Mesothelial cell of epicardium (in vitro differentiated cells): ENCODE results near the gene PTPRQ. TPM values are rescaled to one million over a fixed set of nuclear protein-coding genes. Genes with fewer than 3 reads are reported as not detected.

ENCODE experiments used
- DNase-seq, 2 experiments: peaks; one replicate each; pipeline ENCODE4 v3.0.0; 2021; ENCODE audit warnings: low spot score in 2 of 2; ENCODE audit not compliant: unreplicated experiment in 2 of 2
- H3K27ac Mint-ChIP-seq: 2 replicates; pipeline ENCODE4 v1.8.0; 2021; ENCODE audit warnings: mixed read lengths
- H3K27me3 Mint-ChIP-seq: 2 replicates; pipeline ENCODE4 v1.8.0; 2021; ENCODE audit warnings: low read depth, mixed read lengths
- H3K36me3 Mint-ChIP-seq: 2 replicates; pipeline ENCODE4 v1.8.0; 2021; ENCODE audit warnings: mixed read lengths
- H3K4me1 Mint-ChIP-seq: 2 replicates; pipeline ENCODE4 v1.8.0; 2021; ENCODE audit warnings: mixed read lengths
- H3K4me3 Mint-ChIP-seq: 2 replicates; pipeline ENCODE4 v1.8.0; 2021; ENCODE audit warnings: mild to moderate bottlenecking, moderate library complexity, mixed read lengths
- H3K9me3 Mint-ChIP-seq: 2 replicates; pipeline ENCODE4 v1.8.0; 2021; ENCODE audit warnings: mixed read lengths
- total RNA-seq: library from RNA; stranded (reverse); gene quantifications from 3 replicates; pipeline ENCODE4 v1.2.1, GENCODE V29; 2021
- TF ChIP-seq, protein P1 (sequence below): fragments of 200-600 bp; sonication (generic); IDR thresholded peaks from one replicate; pipeline ENCODE4 v1.5.0; 2021; ENCODE audit warnings: antibody characterized with exemption; ENCODE audit not compliant: unreplicated experiment

The PTPRQ gene
- total RNA-seq, 1 donor from 2014 or later = 17.5 TPM

DNA sequence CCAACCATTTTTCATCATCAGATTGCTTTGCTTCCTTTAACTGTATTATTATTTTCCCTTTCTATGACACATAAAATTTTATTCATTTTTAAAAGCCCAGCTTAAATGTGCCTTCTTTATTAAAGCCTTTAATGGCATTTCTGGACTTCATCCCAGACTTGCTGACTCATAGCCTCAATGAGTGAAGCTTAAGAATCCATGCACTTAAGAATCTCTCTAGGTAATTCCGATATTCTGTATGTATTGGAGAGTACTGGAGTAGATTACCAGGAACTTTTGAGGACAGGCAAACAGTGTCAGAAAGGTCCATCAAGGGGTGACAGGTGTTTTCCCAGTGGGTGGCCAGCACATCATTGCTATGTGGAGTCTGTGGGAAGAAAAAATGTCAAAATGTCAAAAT, 107.9 kb downstream of the PTPRQ start:
- H3K9me3 Mint-ChIP-seq = no peaks in the 10 kb centered on the region
- TF ChIP-seq, protein P1, sequence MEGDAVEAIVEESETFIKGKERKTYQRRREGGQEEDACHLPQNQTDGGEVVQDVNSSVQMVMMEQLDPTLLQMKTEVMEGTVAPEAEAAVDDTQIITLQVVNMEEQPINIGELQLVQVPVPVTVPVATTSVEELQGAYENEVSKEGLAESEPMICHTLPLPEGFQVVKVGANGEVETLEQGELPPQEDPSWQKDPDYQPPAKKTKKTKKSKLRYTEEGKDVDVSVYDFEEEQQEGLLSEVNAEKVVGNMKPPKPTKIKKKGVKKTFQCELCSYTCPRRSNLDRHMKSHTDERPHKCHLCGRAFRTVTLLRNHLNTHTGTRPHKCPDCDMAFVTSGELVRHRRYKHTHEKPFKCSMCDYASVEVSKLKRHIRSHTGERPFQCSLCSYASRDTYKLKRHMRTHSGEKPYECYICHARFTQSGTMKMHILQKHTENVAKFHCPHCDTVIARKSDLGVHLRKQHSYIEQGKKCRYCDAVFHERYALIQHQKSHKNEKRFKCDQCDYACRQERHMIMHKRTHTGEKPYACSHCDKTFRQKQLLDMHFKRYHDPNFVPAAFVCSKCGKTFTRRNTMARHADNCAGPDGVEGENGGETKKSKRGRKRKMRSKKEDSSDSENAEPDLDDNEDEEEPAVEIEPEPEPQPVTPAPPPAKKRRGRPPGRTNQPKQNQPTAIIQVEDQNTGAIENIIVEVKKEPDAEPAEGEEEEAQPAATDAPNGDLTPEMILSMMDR = no peak
- peaks cover 3% of the 10 kb centered on the region for H3K36me3 Mint-ChIP-seq
- no peak overlapping the region for H3K4me3 Mint-ChIP-seq
- peaks cover 10% of the 10 kb centered on the region for H3K4me1 Mint-ChIP-seq
- H3K27ac Mint-ChIP-seq = no peak overlapping the region
- no peaks in the 10 kb centered on the region for H3K27me3 Mint-ChIP-seq
- no peak for DNase-seq

- TF ChIP-seq, protein P1 = no peak
- Mint-ChIP-seq H3K36me3 (no peaks in the 10 kb centered on the region), H3K4me3 (no peak overlapping the region), H3K27ac (no peak overlapping the region), H3K27me3 (no peaks in the 10 kb centered on the region), H3K4me1 (peaks cover 14% of the 10 kb centered on the region), H3K9me3 (no peaks in the 10 kb centered on the region)
- no peak for DNase-seq
These were observed 109.3 kb downstream of the PTPRQ start for GRCh38 chr12:80553316-80553715.

GRCh38 chr12:80556566-80556965, 112.5 kb downstream of the PTPRQ start:
- no peaks in the 10 kb centered on the region for H3K27me3 Mint-ChIP-seq
- peaks cover 18% of the 10 kb centered on the region for H3K4me1 Mint-ChIP-seq
- H3K4me3 Mint-ChIP-seq = no peak overlapping the region
- H3K27ac Mint-ChIP-seq = peak overlapping the region; percentile 58
- DNase-seq = no peak
- peaks cover 1% of the 10 kb centered on the region for H3K36me3 Mint-ChIP-seq
- TF ChIP-seq, protein P1 = no peak
- no peaks in the 10 kb centered on the region for H3K9me3 Mint-ChIP-seq

GRCh38 chr12:80559766-80560165, 115.7 kb downstream of the PTPRQ start:
- Mint-ChIP-seq H3K4me3 (no peak overlapping the region), H3K27ac (no peak overlapping the region), H3K27me3 (no peaks in the 10 kb centered on the region), H3K36me3 (peaks cover 1% of the 10 kb centered on the region), H3K4me1 (peaks cover 17% of the 10 kb centered on the region), H3K9me3 (no peaks in the 10 kb centered on the region)
- TF ChIP-seq, protein P1 = no peak
- no peak for DNase-seq

DNA sequence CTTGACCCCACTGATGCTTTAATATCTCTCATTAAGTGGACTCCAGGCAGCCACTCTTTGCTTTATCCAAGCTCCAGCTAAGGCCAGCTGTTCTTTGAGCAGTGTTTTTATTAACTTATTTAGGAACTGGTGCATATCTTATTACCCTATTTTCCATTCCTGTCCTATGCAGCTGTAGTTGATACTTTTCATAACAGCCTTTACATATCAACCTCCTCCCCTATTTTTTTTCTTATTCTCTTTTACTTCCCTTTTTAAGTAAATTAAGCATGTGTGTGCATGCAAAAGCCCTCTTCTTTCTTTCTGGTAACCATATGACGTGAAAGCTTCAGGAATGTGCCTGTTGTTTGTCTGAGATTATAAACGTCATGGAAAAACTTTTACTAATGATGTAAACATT, 121.2 kb downstream of the PTPRQ start:
- H3K27ac Mint-ChIP-seq = peak overlapping the region; percentile 89
- no peaks in the 10 kb centered on the region for H3K27me3 Mint-ChIP-seq
- peaks cover 7% of the 10 kb centered on the region for H3K36me3 Mint-ChIP-seq
- no peak for DNase-seq
- H3K4me3 Mint-ChIP-seq = no peak overlapping the region
- TF ChIP-seq, protein P1 = no peak
- H3K9me3 Mint-ChIP-seq = peaks cover 3% of the 10 kb centered on the region
- H3K4me1 Mint-ChIP-seq = peaks cover 16% of the 10 kb centered on the region

GRCh38 chr12:80567401-80567800, 123.4 kb downstream of the PTPRQ start:
- H3K27me3 Mint-ChIP-seq = no peaks in the 10 kb centered on the region
- no peak for DNase-seq

More at GRCh38 chr12:80567401-80567800, 123.4 kb downstream of the PTPRQ start:
- peaks cover 12% of the 10 kb centered on the region for H3K4me1 Mint-ChIP-seq
- peaks cover 10% of the 10 kb centered on the region for H3K9me3 Mint-ChIP-seq
- H3K36me3 Mint-ChIP-seq = peaks cover 14% of the 10 kb centered on the region
- TF ChIP-seq, protein P1 = no peak
- H3K4me3 Mint-ChIP-seq = no peak overlapping the region
- no peak overlapping the region for H3K27ac Mint-ChIP-seq
